Measurements from ENCODE around the gene KDM1B.
"Not testable (repeated sequence)": the region's sequence is repeated elsewhere in the genome, so short reads cannot be mapped to it uniquely, and the experiment has no call there.

KDM1B gene

GRCh38 chr6:18185624-18186023 is 30.4 kb downstream of the KDM1B start:
- no peak overlapping the region for H3K27ac ChIP-seq
- no peak for DNase-seq (ENCODE audit: low read depth, low spot score)

GRCh38 chr6:18186033-18186432 is 30.8 kb downstream of the KDM1B start:
- no peak for DNase-seq (ENCODE audit: low read depth, low spot score)
- no peak overlapping the region for H3K27ac ChIP-seq

- no peak for DNase-seq (ENCODE audit: low read depth, low spot score)
- H3K27ac ChIP-seq: no peak overlapping the region
These were observed 31.5 kb downstream of the KDM1B start for GRCh38 chr6:18186540-18187250.

- DNase-seq (ENCODE audit: low read depth, low spot score): no peak
- H3K27ac ChIP-seq: no peak overlapping the region
These were observed 32.5 kb downstream of the KDM1B start for GRCh38 chr6:18187701-18188100.

GRCh38 chr6:18189196-18189595 is 34.0 kb downstream of the KDM1B start:
- no peak for DNase-seq (ENCODE audit: low read depth, low spot score)
- no peak overlapping the region for H3K27ac ChIP-seq

- no peak overlapping the region for H3K27ac ChIP-seq
- DNase-seq (ENCODE audit: low read depth, low spot score): no peak
These were observed 36.8 kb downstream of the KDM1B start for GRCh38 chr6:18192026-18192425.

- no peak for DNase-seq (ENCODE audit: low read depth, low spot score)
- no peak overlapping the region for H3K27ac ChIP-seq
These were observed 48.6 kb downstream of the KDM1B start for GRCh38 chr6:18203786-18204185.

GRCh38 chr6:18204691-18205090 is 49.5 kb downstream of the KDM1B start:
- DNase-seq (ENCODE audit: low read depth, low spot score): no peak
- no peak overlapping the region for H3K27ac ChIP-seq

- no peak for DNase-seq (ENCODE audit: low read depth, low spot score)
- no peak overlapping the region for H3K27ac ChIP-seq
These were observed 51.4 kb downstream of the KDM1B start for GRCh38 chr6:18206591-18206990.

GRCh38 chr6:18207438-18207837 is 52.2 kb downstream of the KDM1B start:
- no peak for DNase-seq (ENCODE audit: low read depth, low spot score)
- H3K27ac ChIP-seq: no peak overlapping the region

GRCh38 chr6:18207949-18208348 is 52.7 kb downstream of the KDM1B start:
- H3K27ac ChIP-seq: no peak overlapping the region

GRCh38 chr6:18208778-18209177 is 53.6 kb downstream of the KDM1B start:
- H3K27ac ChIP-seq; DNase-seq (ENCODE audit: low read depth, low spot score): not testable (repeated sequence)

More at GRCh38 chr6:18207949-18208348, 52.7 kb downstream of the KDM1B start:
- no peak for DNase-seq (ENCODE audit: low read depth, low spot score)

- no peak for DNase-seq (ENCODE audit: low read depth, low spot score)
- no peak overlapping the region for H3K27ac ChIP-seq
These were observed 54.4 kb downstream of the KDM1B start for GRCh38 chr6:18209539-18210197.

- H3K27ac ChIP-seq: no peak overlapping the region
- DNase-seq (ENCODE audit: low read depth, low spot score): no peak
These were observed 55.5 kb downstream of the KDM1B start for GRCh38 chr6:18210707-18211106.

GRCh38 chr6:18211338-18211737 is 56.1 kb downstream of the KDM1B start:
- no peak for DNase-seq (ENCODE audit: low read depth, low spot score)
- no peak overlapping the region for H3K27ac ChIP-seq

GRCh38 chr6:18212231-18212630 is 57.0 kb downstream of the KDM1B start:
- DNase-seq (ENCODE audit: low read depth, low spot score): no peak
- no peak overlapping the region for H3K27ac ChIP-seq

- no peak overlapping the region for H3K27ac ChIP-seq
These were observed 58.2 kb downstream of the KDM1B start for GRCh38 chr6:18213439-18213838.

GRCh38 chr6:18214003-18214402 is 58.8 kb downstream of the KDM1B start:
- no peak overlapping the region for H3K27ac ChIP-seq
- no peak for DNase-seq (ENCODE audit: low read depth, low spot score)

More at GRCh38 chr6:18213439-18213838, 58.2 kb downstream of the KDM1B start:
- DNase-seq (ENCODE audit: low read depth, low spot score): no peak

GRCh38 chr6:18215436-18215835 is 60.2 kb downstream of the KDM1B start:
- H3K27ac ChIP-seq: no peak overlapping the region
- no peak for DNase-seq (ENCODE audit: low read depth, low spot score)

- peak; percentile 1 for DNase-seq (ENCODE audit: low read depth, low spot score)
- H3K27ac ChIP-seq: peak overlapping the region; percentile 29
These were observed 61.2 kb downstream of the KDM1B start for GRCh38 chr6:18216411-18216810.

GRCh38 chr6:18218233-18218632 is 63.0 kb downstream of the KDM1B start:
- no peak for DNase-seq (ENCODE audit: low read depth, low spot score)
- no peak overlapping the region for H3K27ac ChIP-seq

- no peak overlapping the region for H3K27ac ChIP-seq
- no peak for DNase-seq (ENCODE audit: low read depth, low spot score)
These were observed 64.4 kb downstream of the KDM1B start for GRCh38 chr6:18219591-18219990.
